Calu3 (cell line): Measurements from ENCODE around the gene TNFRSF19. TPM values are rescaled to one million over a fixed set of nuclear protein-coding genes. Genes with fewer than 3 reads are reported as not detected.

Experiments
- BruUV-seq: library from RNA; stranded (reverse); fragments of 400-500 nt; replicated peaks from 2 replicates; lab custom pipeline; 2021; lab: Mats Ljungman, UMichigan
- CTCF ChIA-PET: fragments of 300-600 bp; sonication (Branson Sonifier 250); formaldehyde crosslinking; loops from one replicate; lab custom pipeline; 2022; ENCODE audit warnings: antibody characterized with exemption; lab: Charles Lee
- DNase-seq: peaks from one replicate; pipeline ENCODE4 v3.0.0; 2022
- H3K27ac Mint-ChIP-seq: one replicate; pipeline ENCODE4 v1.8.0; 2022; ENCODE audit warnings: mixed read lengths; ENCODE audit not compliant: unreplicated experiment
- H3K27me3 Mint-ChIP-seq: one replicate; pipeline ENCODE4 v1.8.0; 2022; ENCODE audit warnings: mixed read lengths; ENCODE audit not compliant: unreplicated experiment
- H3K36me3 Mint-ChIP-seq: one replicate; pipeline ENCODE4 v1.8.0; 2022; ENCODE audit warnings: mild to moderate bottlenecking, moderate library complexity, mixed read lengths; ENCODE audit not compliant: insufficient read depth, unreplicated experiment
- H3K4me1 Mint-ChIP-seq: one replicate; pipeline ENCODE4 v1.8.0; 2022; ENCODE audit warnings: mild to moderate bottlenecking, low read depth, mixed read lengths; ENCODE audit not compliant: unreplicated experiment
- H3K4me3 Mint-ChIP-seq: one replicate; pipeline ENCODE4 v1.8.0; 2022; ENCODE audit warnings: mild to moderate bottlenecking, low read depth, moderate library complexity, mixed read lengths; ENCODE audit not compliant: unreplicated experiment
- H3K9me3 Mint-ChIP-seq: one replicate; pipeline ENCODE4 v1.8.0; 2022; ENCODE audit warnings: low read depth, mixed read lengths; ENCODE audit not compliant: unreplicated experiment
- intact Hi-C: fragments of 100-400 bp; cut with micrococcal nuclease; formaldehyde crosslinking; loops from one replicate; pipeline ENCODE4 v1.10.0; 2022; ENCODE audit not compliant: unreplicated experiment
- total RNA-seq: library from RNA; stranded (reverse); gene quantifications from 2 replicates; pipeline ENCODE4 v1.2.3, GENCODE V29; 2022
- TF ChIP-seq, protein P1 (sequence below): fragments of 200-600 bp; IDR thresholded peaks from one replicate; pipeline ENCODE4 v1.8.0; 2022; ENCODE audit warnings: antibody characterized with exemption; ENCODE audit not compliant: unreplicated experiment

TNFRSF19 gene
- total RNA-seq, 1 experiment from 2014 or later, result 38.3 TPM

DNA sequence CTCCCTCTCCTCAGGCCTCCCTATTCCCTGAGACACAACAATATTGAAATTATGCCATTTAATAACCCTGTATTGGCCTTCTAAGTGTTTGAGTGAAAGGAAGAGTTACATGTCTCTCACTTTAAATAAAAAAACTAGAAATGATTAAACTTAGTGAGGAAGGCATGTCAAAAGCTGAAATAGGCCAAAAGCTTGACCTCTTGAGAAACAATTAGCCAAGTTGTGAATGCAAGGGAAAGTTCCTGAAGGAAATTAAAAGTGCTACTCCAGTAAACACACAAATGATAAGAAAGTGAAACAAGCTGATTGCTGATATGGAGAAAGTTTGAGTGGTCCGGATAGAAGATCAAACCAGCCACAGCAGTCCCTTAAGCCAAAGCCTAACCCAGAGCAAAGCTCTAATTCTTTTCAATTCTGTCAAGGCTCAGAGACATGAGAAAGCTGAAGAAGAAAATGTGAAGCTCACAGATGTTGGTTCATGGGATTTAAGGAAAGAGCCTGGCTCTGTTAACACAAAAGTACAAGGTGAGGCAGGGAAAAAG is 127.6 kb downstream of the TNFRSF19 start:
- H3K9me3 Mint-ChIP-seq, result no peaks in the 10 kb centered on the region
- BruUV-seq, result no TSS peak

DNA sequence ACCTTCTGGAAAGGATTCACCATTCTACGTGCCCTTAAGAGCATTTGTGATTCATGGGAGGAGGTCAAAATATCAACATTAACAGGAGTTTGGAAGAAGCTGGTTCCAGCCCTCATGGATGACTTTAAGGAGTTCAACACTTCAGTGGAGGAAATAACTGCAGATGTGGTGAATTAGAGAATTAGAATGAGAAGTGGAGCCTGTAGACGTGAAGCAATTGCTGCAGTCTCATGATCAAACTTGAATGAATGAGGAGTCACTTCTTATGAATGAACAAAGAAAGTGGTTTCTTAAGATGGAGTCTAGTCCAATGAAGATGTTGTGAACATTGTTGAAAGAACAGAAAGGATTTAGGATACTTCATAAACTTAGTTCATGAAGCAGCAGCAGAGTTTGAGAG is 129.1 kb downstream of the TNFRSF19 start:
- Mint-ChIP-seq H3K4me1 (no peaks in the 10 kb centered on the region), H3K27ac (no peak overlapping the region), H3K36me3 (no peaks in the 10 kb centered on the region), H3K27me3 (no peaks in the 10 kb centered on the region), H3K9me3 (no peaks in the 10 kb centered on the region), H3K4me3 (no peak overlapping the region)
- no TSS peak for BruUV-seq
- CTCF ChIA-PET, result no interaction called here
- intact Hi-C loops, result no loop called here
- TF ChIP-seq, protein P1, sequence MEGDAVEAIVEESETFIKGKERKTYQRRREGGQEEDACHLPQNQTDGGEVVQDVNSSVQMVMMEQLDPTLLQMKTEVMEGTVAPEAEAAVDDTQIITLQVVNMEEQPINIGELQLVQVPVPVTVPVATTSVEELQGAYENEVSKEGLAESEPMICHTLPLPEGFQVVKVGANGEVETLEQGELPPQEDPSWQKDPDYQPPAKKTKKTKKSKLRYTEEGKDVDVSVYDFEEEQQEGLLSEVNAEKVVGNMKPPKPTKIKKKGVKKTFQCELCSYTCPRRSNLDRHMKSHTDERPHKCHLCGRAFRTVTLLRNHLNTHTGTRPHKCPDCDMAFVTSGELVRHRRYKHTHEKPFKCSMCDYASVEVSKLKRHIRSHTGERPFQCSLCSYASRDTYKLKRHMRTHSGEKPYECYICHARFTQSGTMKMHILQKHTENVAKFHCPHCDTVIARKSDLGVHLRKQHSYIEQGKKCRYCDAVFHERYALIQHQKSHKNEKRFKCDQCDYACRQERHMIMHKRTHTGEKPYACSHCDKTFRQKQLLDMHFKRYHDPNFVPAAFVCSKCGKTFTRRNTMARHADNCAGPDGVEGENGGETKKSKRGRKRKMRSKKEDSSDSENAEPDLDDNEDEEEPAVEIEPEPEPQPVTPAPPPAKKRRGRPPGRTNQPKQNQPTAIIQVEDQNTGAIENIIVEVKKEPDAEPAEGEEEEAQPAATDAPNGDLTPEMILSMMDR, result no peak
- no peak for DNase-seq

More for the DNA sequence above, 127.6 kb downstream of the TNFRSF19 start:
- Mint-ChIP-seq H3K4me3 (no peak overlapping the region), H3K27me3 (no peaks in the 10 kb centered on the region), H3K27ac (no peak overlapping the region), H3K4me1 (no peaks in the 10 kb centered on the region), H3K36me3 (no peaks in the 10 kb centered on the region)
- CTCF ChIA-PET, result no interaction called here
- DNase-seq, result no peak
- TF ChIP-seq, protein P1, result no peak
- intact Hi-C loops, result no loop called here

DNA sequence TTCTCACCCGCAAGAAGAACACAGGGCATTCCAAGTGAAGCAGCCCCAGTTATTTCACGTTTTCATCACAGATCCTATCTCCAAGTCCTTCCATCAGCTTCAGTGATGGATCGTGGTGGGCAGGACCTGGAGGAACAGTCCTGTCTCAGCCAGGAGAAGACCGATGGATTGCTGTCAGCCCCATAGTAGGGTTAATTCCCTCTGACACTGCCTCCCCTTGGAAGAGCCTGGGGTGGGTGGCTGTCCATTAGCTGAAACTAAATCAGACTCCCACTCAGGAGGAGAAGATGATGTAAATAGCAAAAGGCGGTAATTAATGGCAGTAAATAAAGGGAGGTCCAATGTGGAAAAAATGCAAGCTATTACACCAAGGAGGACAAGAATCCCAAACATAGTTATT is 131.0 kb downstream of the TNFRSF19 start:
- Mint-ChIP-seq H3K9me3 (no peaks in the 10 kb centered on the region), H3K27me3 (no peaks in the 10 kb centered on the region), H3K36me3 (no peaks in the 10 kb centered on the region), H3K27ac (no peak overlapping the region), H3K4me3 (no peak overlapping the region), H3K4me1 (no peaks in the 10 kb centered on the region)
- DNase-seq, result no peak
- no TSS peak for BruUV-seq
- CTCF ChIA-PET, result no interaction called here
- intact Hi-C loops, result loop anchor here (10.0 kb wide), 2 partner anchors 116 to 236 kb away; no protein-coding TSS in a partner anchor
- TF ChIP-seq, protein P1, result no peak

DNA sequence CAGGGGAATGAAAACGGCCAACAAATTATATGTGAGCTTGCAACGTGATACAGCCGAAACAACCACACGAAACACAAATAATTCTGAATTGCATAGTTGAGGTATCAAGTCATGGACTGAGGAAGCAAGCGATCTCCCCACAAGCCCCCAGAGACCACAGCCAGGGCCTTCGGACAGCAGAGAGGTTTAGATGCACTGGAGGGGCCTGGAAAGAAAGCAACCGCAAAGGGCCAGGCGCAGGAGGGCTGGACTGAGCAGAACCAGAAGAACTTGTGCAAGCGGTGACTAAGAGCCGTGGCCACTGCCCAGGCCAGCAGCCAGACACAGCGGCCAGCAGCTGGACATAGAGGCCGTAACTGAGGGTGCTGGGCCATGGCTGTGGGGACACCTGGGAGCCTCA is 131.4 kb downstream of the TNFRSF19 start:
- no peak for DNase-seq
- CTCF ChIA-PET, result no interaction called here
- TF ChIP-seq, protein P1, result no peak
- Mint-ChIP-seq H3K36me3 (no peaks in the 10 kb centered on the region), H3K4me1 (no peaks in the 10 kb centered on the region), H3K4me3 (no peak overlapping the region), H3K9me3 (no peaks in the 10 kb centered on the region), H3K27me3 (no peaks in the 10 kb centered on the region), H3K27ac (no peak overlapping the region)
- intact Hi-C loops, result loop anchor here (10.0 kb wide), 2 partner anchors 117 to 237 kb away; no protein-coding TSS in a partner anchor
- BruUV-seq, result no TSS peak
